NCI-H69 (cell line): Measurements from ENCODE around the gene SF3B4.
"Not testable (repeated sequence)": the region's sequence is repeated elsewhere in the genome, so short reads cannot be mapped to it uniquely, and the experiment has no call there.

Source experiments
- DNase-seq: peaks from one replicate; lab custom pipeline; 2025; lab: John Stamatoyannopoulos, UW

The SF3B4 gene, protein sequence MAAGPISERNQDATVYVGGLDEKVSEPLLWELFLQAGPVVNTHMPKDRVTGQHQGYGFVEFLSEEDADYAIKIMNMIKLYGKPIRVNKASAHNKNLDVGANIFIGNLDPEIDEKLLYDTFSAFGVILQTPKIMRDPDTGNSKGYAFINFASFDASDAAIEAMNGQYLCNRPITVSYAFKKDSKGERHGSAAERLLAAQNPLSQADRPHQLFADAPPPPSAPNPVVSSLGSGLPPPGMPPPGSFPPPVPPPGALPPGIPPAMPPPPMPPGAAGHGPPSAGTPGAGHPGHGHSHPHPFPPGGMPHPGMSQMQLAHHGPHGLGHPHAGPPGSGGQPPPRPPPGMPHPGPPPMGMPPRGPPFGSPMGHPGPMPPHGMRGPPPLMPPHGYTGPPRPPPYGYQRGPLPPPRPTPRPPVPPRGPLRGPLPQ

DNA sequence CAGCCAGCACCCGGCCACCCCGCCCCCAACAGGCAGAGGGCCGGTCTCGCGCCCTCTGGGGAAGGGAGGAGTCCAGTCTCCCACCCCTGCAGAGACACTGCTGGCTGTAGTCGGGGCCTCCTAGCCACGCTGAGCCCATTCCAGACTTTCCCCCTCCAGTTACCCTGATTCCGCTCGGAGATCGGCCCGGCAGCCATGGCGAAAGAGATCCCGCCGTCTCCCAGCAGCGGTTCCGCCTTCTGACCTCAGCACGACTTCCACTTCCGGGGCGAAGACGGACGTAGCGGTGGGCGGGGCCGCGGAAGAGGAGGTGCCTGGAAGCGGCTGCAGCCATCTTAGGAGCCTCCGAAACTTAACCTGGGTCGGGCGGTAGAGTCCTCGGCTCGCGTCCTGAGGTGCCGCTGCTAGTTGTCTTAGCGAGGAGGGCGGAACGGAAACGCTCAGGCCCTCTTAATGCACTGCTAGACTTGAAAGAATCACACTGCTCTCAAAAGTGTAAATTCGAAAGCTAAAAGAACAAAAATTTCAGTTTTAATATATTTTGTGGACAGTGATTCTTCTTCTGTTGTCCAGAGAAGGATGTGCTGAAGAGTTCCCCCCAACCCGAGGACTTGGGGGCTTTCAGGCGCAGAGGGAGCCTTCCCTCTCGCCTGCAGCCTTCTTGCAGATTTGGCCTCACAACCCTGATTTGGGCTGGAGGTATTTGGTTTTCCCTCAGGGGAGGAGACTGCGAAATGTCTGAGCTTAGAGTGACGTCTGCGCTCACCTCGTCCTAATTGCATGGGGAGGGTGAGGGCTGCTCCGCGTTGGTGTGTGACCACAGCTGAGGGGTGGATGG, at the start of gene SF3B4:
SF3B4 (minus strand) TSS at position 241 of the 838 bp plus-strand sequence; CDS start at position 197, 44 bp downstream.
- DNase-seq = peak; percentile 98

DNA sequence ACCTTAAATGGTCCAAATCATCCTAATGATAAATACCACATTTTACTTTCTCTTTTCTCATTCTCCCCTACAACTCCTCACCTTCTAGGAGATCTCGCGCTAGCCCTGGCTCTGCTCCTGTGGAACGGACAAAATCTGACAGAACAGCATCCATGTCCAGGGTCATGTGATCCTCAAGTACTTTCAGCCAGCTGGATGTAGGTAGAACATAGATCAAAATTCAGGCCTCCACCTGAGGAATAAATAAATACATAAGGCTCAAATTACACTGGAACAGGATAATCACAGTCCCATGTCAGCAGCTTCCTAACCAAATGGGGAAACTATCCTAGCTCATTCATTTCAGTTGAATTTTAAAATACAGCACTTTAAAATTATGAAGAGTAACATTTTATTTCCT, 49.7 kb upstream of the SF3B4 start:
- DNase-seq = peak; percentile 42

DNA sequence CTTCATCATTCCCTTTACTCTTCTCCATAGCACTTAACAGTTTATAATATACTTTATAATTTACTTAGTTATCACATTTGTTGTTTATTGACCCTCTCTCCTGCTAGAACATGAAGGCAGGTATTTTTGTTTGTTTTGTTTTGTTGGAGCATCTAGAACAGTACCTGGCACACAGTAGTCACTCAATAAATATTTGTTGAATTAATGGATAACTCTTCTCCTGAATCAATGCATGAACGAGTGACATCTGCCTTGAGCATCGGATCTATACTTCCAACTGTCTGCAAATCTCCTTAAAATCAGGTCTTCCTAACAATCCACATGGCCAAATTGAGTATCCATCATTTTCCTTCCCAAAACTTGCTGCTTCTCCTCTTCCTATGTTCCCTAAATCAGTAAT, 44.9 kb upstream of the SF3B4 start:
- DNase-seq = no peak

DNA sequence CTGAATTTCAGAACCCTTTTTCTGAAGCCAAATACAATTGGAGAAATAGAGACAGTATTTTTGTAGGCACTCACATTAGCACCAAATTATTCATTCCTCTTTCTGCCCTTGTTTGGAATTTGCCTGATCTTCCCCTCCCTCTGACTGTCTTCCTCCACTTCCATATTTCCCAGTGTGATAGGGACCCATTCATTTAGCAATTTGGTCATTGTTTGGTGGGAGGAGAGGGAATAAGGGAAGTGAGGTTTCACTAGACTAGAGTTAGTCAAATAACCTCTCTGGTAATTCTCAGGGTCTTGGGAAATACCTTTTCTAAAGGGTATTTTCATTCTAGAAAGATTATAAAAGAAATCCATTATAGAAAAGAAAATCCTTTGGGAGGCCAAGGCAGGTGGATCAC, 40.0 kb upstream of the SF3B4 start:
- DNase-seq = no peak

DNA sequence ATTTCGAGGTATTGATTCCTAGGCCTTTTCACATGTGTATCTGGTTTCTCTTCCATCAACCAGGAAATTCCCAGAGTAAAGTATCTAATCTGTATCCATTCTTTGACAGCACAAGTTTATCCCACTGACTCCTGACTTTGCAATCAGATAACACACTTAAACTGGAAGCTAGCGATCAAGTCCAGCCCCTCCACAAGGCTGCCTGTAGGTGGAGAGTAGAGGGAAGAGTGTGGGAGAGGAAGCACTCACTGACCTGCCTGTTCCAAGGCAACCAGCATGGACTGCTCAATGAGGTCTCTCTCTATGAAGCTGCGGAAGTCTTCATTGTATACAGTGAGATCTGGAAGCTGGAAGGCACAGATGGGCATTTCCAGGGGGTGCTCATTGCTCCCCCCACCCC, 39.4 kb upstream of the SF3B4 start:
- no peak for DNase-seq

DNA sequence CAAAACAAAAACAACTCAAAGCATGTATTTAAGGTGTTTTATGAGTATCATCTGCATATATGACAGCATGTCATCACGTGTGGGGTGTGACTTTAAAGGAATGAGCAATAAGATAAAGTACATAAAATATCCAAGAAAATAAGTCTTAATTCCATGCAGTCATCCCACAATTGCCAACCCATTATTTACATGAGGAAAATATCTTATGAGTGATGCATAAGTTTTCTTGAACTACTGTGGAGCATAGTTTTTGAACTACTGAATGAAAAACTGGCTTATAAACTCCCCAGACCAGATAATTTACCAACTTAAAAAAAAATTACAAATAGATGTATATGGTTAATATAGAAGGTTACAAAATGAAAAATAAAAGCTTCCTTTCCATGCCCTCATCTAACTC, 38.8 kb upstream of the SF3B4 start:
- no peak for DNase-seq

DNA sequence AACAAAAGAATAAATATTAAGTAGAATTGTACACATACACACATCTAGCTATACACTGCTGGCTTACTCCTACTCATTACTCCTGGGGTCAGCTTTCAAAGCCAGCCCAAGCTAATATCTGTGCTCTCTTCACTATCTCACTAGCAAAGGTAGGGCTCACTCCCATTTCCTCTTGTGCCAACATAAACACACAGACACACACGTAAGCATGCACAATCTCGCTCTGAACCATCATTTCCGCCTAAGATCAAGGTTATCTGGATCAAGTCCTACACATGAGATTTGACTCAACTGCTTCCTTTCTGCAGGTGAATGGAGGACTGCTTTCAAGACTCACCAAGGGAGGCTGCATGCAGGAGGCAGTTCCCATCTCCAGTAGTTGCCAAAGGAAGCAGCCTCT, 37.8 kb upstream of the SF3B4 start:
- DNase-seq = no peak

DNA sequence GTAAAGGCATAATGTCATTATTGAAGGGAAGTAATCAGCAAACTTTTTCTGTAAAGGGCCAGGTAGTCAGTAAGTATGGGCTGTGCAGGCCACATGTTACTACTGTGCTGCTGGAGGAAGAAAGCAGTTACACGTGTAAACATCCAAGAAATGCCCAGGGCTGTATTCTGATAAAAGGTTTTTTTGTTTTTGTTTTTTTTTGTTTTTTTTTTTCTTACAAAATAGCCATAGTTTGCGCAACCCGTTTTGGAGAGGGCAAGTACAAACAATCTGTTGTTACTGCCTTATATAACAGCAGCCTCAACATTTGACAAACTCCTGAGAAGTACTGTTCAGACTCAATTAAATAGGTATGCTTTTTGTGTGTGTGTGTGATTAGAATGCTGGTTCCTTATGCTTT, 35.8 kb upstream of the SF3B4 start:
- no peak for DNase-seq

DNA sequence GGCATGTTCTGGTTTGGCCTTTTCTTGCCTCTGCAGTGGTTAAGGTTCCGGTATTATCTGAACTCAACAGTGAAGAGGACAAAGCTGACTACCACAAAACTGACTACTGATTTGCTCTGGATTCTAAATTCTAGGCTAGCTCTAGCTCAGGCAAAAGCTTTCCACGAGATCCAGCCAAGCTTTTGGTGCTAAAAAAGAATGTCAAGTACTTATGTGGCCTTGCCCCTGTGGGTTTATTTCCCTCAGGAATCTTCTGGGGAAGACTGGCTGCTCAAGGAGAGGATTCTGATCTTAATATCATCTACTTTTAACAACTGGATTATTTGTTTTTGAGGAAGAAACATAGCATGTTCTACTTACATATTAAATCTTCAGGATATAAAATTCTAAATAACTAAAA, 35.1 kb upstream of the SF3B4 start:
- DNase-seq = no peak

DNA sequence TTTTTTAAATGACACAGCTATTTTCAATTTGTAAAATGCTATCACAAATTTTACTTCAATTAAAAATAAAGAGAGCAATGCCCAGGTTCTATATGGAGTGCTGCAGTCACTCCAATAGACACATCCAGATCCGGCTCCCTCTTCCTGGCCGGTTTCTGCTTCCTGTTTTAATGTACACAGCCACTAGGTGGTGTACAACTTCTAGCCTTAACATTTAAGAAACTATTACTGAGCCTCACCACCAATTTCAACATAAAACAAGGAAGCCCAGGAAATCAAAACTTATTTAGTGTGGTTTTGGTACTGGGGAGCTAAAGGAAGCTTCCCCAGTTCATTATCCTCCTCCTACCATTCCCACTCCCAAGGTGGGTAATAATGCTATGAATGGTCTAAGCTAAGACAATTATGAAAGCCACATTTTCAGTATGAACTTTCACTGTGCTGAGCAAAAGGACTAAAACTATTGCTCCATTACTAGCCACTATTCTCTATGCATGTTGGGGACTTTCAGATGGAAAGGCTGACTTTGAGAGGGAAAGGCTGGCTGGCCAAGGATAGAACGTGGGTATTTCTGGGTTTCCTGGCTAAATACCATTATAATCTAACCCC, 34.5 kb upstream of the SF3B4 start:
- peak; percentile 73 for DNase-seq

DNA sequence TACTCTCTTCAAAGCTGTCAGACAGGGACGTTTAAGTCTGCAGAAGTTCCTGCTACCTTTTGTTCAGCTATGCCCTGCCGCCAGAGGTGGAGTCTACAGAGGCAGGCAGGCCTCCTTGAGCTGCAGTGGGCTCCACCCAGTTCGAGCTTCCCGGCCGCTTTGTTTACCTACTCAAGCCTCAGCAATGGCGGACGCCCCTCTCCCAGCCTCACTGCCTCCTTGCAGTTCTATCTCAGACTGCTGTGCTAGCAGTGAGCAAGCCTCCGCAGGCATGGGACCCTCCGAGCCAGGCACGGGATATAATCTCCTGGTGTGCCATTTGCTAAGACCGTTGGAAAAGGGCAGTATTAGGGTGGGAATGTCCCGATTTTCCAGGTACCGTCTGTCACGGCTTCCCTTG, 29.9 kb upstream of the SF3B4 start:
- DNase-seq = not testable (repeated sequence)

DNA sequence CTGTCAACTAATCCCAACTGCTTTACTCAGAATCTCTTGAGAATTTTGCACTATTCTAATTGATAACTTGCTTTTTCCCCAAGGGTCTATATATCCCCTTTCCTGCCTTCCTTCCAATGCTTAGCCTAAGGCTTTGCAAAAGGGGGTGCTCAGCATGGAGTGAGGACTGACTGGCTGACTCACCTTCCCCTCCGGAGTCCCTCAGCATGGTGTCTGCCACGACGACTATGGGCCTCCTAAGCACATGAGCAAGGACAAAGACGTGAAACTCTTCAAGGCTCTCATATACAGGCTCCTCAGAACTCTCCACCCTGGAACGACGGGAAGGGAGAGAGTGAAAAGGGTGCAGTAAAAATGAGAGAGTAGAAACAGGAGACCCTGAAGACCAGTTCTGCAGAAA, 22.3 kb upstream of the SF3B4 start:
- no peak for DNase-seq

DNA sequence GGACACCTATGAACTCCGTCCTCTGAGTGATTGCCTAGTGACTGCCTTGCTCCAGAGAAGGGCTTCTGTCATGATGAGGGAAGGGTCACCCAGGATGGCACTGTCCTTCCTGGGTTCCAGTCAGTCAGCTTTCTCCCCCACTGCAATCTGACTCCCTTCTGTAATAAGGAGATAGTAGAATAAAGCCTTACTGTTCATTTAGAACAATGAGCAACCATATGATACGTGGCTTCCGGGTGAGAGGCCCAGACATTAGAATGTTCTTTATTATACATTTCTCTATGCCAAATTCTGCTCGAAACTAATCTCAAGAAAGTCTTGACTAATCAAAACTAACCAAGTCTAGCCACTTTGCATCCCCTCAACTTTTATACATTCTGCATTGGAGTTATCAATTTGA, 17.6 kb upstream of the SF3B4 start:
- no peak for DNase-seq

DNA sequence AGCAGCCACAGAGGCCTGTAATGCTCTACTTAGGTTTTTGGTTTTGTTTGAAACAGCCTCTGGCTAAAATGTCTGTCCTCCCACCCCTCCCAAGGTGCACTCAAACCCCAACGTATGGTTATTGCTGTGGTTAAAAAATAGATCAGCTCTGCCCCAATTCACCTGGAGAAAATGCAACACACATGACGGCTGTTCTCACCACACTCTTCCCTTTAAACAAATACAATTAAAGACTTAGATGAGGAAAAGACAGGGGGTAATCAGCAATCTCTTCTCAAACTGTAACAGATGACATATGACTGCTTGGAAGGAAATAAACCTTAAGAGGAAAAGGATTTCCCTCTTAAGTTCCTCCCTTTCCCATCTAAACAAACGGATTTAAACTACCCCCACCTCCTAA, 15.3 kb upstream of the SF3B4 start:
- DNase-seq = no peak

DNA sequence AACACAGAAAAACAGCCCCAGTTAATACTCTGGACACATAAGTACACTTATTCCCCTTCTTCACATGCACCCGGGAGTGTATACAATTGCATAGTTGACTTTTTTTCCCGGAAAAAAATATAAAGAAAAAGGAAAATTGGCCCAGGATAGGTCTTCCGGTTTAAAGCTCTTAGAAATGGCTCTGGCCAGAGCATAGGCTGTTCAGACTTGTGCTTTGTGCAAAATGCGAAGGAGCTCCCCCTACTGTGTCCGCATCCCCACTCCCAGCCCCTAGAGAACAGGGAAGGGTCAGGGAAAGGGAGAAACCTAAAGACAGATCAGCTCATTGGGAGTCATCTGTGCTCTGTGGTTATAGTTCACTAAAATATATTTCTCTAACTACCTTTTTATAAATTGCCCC, 14.6 kb upstream of the SF3B4 start:
- peak; percentile 40 for DNase-seq

DNA sequence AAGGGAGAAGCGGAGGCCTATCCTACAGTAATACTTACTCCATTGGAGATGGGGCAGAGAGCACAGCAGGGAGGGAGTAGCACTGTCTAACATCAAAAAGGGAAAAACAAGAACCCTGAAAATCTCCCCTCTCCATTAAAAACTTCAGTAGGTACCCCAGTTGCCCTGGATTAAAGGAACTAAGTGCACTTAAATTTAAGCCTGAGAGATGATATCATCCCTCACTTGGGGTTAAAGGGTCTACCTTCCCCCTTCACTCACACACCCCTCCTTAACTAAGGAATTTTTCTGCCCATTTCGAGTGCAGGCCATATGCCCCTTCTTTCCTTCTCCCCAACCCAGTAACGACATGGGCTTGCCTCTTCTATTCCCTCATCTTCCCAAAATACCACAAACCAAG, 12.8 kb upstream of the SF3B4 start:
- no peak for DNase-seq

DNA sequence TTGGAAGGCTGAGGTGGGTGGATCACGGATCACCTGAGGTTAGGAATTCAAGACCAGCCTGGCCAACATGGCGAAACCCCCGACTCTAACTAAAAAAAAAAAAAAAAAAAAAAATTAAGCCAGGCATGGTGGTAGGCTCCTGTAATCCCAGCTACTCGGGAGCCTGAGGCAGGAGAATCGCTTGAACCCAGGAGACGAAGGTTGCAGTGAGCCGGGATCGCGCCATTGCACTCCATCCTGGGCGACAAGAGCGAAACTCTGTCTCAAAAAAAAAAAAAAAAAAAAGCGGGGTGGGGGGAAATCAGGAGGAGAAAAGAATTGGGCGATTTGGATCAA, 11.0 kb upstream of the SF3B4 start:
- not testable (repeated sequence) for DNase-seq

DNA sequence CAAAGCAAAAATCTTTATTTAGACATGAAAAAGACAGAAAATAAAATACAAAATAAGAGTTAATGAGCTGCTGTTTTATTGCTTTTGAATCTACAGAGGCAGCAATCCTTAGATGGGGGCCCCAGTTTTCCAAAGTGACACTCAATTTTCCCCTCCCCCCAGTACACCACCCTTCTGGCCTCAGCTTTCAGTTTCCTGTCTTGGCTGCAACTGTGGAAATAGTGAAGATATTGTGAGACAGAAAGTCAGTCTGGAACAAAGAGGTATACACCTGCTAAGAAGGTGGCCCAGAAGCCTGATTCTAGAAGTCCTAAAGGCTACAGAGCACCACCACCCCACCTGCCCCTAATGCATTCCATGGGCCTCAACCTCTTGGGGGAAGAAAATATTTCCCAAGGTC, 10.2 kb upstream of the SF3B4 start:
- no peak for DNase-seq

DNA sequence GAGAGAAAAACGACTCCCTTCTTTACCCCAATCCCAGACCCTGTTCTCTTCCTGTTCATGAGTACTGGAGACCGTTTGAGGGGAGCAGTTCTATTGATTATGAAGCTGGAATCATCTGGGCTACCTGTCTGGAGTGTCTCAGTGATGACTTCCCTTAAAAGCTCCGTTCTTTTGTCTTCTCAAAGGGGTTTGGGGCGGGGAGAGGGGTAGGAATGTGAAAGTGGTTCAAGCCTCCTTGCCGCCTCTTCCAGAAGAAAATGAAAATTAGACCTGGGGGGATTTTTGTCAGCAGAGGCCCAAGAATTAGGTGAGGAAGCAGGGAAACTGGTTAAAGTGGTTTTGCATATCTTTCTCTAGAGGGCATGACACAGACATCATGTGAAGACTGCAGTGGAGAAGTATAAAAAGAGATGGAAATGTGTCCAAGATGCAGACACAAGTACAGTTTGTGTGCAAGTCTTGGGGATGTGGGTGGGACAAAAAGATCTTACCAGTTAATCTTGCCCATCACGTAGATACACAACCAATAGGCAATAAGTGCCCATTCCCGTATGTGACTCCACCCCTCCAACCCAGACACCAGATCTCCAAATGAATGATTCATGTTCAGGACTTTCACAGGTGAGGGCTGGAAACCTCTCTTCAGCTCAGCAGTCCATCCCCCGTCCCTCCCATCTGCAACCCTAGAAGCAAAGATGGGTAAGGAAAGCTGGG, 9.5 kb upstream of the SF3B4 start:
- DNase-seq = peak; percentile 78

DNA sequence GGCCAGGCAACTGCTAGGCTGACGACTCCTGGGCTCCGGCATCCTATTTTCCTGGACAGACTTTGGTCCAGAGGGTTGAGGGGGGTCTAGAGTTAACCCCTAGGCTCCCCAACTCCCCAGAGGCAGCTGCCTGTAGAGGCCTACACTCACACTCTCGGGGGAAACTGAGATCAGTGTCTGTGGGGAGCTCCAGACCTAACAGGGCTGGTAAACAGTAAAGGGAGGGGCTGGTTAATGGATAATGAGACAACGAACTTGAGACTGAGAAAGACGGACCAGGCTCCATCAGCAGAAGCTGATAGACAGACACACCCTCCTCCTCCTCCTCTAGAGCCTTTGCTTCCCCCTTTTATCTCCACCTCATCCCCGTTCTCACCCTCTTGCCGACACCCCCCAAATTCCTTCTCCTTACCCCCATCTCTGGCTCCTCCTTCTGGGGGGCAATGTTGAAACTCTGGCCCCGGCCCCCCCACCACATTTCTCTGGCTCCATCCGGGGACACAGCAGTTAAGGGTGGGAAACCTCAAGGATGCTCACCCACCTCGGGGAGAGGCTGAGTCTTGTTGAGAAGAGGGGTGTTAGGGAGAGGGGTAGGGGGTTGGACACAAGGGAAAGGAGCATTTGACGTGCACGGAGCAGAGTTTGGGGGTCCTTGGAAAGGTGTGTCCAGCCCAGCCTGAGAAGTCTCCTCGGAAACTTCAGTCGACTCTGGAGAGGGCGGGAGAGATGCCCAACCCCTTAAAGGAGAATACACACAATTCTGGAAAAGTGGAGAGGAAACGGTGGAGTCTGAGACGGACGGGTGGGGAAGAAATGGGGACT, 8.8 kb upstream of the SF3B4 start, which contains the start of gene MTMR11:
MTMR11 (minus strand) TSS at position 710 of the 822 bp plus-strand sequence; CDS start at position 478, 232 bp downstream.
- DNase-seq = peak; percentile 65

DNA sequence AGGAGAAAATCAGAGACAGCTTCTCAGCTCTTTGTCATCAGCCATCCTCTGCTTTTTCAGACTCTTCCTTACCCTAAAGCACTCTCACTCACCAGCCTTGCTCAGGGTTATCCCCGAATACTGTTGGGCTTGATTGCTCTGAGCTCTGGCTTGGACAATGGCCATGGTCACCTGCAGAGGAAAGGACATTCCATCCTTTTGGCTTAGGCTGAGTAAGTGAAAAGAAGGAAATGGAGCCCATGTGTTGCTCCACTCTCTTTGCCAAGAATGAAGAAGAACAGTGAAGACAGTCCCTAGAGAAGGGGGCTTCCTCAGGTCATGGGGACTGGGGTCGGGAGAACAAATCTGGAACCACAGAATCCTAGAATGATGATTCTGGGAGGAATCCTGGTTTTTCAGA, 6.8 kb upstream of the SF3B4 start:
- no peak for DNase-seq
